ENCODE results near the gene GPSM3.

The GPSM3 gene

DNA sequence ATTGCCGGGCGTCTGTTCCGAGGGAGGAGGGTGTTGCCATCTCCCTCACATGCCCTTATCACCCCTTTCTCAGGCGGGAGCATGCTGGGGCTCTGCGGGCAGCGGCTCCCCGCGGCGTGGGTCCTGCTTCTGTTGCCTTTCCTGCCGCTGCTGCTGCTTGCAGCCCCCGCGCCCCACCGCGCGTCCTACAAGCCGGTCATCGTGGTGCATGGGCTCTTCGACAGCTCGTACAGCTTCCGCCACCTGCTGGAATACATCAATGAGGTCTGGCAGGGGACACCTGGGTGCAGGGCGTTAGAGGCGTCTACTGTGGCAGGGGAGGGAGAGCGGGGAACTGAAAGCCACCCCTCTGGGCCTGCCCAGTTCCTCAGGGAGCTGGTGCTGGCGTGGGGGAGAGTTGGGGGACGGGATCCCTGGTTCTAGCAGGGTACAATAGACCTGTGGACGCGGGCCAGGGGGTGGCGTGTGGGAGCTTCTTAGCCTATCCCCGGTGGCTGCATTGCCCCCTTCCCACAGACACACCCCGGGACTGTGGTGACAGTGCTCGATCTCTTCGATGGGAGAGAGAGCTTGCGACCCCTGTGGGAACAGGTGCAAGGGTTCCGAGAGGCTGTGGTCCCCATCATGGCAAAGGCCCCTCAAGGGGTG, 37.8 kb downstream of the GPSM3 start:
- peak; percentile 66 to 75 for DNase-seq (ENCODE audit: low read depth in 2 of 2)
- TF ChIP-seq, protein P1, sequence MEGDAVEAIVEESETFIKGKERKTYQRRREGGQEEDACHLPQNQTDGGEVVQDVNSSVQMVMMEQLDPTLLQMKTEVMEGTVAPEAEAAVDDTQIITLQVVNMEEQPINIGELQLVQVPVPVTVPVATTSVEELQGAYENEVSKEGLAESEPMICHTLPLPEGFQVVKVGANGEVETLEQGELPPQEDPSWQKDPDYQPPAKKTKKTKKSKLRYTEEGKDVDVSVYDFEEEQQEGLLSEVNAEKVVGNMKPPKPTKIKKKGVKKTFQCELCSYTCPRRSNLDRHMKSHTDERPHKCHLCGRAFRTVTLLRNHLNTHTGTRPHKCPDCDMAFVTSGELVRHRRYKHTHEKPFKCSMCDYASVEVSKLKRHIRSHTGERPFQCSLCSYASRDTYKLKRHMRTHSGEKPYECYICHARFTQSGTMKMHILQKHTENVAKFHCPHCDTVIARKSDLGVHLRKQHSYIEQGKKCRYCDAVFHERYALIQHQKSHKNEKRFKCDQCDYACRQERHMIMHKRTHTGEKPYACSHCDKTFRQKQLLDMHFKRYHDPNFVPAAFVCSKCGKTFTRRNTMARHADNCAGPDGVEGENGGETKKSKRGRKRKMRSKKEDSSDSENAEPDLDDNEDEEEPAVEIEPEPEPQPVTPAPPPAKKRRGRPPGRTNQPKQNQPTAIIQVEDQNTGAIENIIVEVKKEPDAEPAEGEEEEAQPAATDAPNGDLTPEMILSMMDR (IDR thresholded peaks at IDR 0.05; ENCODE audit: low read depth, low read length): peak; percentile 44
- peak overlapping the region; percentile 83 to 88 for H3K4me3 ChIP-seq (replicated peaks in 1 of 2; ENCODE audit: low read depth in 2 of 2, low read length in 2 of 2)

DNA sequence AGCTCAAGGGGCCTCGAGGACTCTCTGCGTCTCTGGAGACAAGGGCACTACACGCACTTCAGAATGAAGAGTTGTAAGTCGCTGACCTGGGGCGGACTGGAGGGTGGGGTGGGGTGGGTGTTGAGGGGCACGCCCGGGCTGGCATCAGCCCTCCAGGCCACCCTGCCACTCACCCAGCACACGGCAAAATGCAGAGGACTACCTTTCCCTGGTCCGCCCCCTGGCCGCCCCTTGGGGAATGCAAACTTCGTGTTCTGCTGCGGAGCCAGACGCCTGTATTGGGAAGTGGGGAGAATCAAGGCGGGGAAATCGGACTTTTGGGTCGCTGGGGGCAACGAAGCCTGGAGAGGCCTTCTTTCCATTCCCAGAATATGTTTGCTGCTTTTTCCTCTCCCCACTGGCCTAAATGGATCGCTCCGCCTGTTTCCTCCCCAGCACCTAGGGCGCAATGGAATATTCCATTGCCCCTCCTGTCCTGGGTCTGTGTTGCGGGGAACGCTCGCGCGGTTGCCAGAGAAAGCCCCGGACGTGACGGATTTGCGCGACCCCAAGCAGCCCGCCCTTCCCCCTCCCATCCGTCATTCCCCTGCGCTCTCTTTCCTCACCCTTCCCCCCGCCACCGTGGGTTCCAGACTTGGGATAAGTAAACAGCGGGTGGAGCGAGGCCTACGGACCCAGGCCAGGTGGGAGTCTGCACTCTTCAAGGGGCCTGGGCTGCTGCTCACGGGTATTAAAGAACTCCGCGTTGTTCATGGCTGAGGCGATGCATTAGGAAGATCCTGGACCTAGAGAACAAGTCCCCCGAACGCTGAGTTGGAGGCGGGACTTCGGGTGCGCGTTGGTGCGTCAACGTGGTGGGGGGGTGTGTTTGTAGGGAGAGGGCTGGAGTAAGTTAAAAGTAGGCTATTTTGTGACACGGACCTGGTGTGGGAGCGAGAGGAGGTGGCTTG, 38.6 kb downstream of the GPSM3 start, which contains the start of gene PPT2:
Gene PPT2 (plus strand): TSS at position 578 of the 950 bp plus-strand sequence. CDS start 454 bp downstream, outside the sequence.
- peak within 1 kb of the TSS; percentile 83 to 88 for H3K4me3 ChIP-seq (replicated peaks in 1 of 2; ENCODE audit: low read depth in 2 of 2, low read length in 2 of 2)
- DNase-seq (ENCODE audit: low read depth in 2 of 2): peak; percentile 93 to 98
- TF ChIP-seq, protein P1 (IDR thresholded peaks at IDR 0.05; ENCODE audit: low read depth, low read length): peak; percentile 23

DNA sequence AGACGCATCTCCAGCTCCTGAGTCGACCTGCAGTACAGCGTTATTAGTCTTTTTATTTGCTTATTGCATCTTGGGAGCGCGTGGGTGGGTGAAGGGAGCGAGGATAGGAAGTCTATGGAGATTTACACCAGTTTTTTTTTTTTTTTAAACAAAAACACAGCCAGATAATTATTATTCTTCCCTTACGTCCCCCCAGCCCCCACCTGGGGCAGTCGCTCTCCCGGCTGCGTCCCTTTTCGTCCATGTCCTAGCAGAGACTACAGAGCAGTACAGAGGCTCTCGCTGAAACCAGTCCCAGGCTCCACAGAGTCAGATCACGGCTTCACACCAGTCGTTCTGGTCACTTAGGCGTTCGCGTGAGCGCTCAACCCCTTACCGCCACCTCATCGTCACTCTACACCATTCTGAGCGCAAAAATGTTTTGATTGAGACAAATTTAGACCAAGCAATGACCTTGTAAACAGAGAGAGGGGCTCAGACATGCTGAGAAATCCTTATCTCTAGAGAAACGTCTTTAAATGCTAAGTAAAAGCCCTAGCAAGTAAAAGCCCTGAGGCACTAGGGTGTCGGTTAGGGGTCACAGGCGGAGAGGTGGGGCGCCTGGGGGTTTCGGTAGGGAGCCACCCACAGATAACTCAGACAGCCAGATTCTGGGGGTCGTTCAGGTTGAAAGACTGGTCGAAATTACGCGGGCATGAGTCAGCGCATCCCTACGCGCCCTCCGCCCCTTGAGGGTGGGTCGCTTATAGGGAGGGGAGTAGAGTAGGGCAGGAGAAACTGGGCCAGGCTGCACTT, 39.5 kb downstream of the GPSM3 start:
- H3K4me3 ChIP-seq (replicated peaks in 1 of 2; ENCODE audit: low read depth in 2 of 2, low read length in 2 of 2): peak overlapping the region; percentile 83 to 88
- TF ChIP-seq, protein P1 (IDR thresholded peaks at IDR 0.05; ENCODE audit: low read depth, low read length): no peak
- DNase-seq (ENCODE audit: low read depth in 2 of 2): peak; percentile 32 to 43

DNA sequence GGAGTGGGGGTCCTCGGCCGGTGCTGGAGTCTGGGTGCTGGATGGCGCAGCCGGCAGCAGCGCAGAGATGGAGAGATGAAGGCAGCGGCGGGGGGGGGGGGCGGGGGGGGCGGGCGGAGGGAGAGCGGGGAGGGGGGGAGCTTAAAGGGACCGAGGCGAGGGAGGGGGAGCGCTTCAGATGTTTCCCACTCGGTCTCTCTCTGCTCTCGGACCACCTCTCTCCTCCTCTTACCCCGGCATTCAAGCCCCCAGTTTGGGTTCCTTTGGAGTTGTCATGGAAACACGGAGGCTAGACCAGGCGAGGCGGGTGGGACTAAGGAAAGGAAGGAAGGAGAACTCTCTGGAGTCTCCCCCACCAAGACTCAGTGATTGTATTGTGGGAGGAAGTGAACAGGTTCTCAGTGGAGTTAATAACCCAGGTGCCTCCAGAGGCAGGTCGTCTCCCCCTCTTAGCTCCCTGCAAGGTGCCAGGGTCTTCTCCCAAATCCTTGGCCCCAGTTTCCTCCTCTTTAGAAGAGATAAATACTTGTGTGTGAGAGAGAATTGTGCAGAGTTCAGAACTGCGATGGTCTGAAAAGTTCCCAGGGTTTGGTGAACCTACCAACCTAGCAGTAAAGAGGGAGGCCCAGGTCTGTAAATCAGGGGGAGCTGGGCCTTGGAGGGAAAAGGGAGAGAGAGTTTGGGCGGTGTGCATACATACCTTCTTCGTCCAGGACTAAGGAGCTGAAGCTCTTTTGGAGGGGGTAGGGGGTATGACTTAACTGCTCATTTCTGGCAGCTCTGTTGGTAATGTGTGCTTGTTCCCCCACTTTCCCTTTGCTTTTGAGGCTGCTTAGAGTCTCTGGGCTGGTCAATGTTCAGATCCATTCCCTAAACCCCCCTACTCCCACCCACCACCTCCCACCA, 40.3 kb downstream of the GPSM3 start, which contains the start of gene PRRT1:
Gene PRRT1 (minus strand): TSS at position 77 of the 906 bp plus-strand sequence. CDS start 112 bp downstream, outside the sequence.
- DNase-seq (ENCODE audit: low read depth in 2 of 2): no peak
- peak within 1 kb of the TSS; percentile 83 to 88 for H3K4me3 ChIP-seq (replicated peaks in 1 of 2; ENCODE audit: low read depth in 2 of 2, low read length in 2 of 2)
- TF ChIP-seq, protein P1 (IDR thresholded peaks at IDR 0.05; ENCODE audit: low read depth, low read length): no peak

DNA sequence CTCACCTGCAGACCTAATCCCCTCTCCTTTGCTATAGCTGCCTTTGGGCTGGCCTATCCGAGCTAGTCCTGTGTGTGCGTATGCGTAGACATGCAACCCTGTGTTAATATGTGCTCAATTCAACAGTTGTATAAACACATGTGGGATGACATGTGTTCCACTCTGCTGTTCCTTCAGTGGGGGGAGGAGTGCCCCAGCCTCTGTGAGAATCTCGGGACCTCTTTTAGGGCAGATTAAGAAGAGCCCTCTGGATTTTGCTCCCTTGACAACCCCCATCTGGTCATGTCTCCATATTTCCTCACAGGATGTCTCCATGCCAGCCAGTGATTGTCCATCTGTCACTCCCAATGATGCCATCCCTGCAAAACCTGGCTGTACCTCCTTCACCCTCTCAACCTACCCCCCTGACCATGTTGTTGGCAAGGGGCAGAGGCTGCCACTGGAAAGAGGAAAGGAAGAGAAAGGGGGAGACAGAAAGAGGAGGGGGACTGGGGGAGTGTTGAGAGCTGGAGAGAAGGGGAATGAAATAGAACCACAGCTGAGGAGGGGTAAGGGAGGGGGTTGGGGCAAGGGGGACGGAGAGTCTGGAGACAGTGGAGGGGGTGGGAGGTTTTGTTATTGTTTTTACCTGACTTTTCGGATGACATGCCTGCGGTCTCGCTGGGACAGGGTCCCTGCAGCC, 41.1 kb downstream of the GPSM3 start:
- H3K4me3 ChIP-seq (replicated peaks in 1 of 2; ENCODE audit: low read depth in 2 of 2, low read length in 2 of 2): peak overlapping the region; percentile 42
- DNase-seq (ENCODE audit: low read depth in 2 of 2): no peak
- TF ChIP-seq, protein P1 (IDR thresholded peaks at IDR 0.05; ENCODE audit: low read depth, low read length): no peak

All from cardiac fibroblast (primary cell).